HG03064 (cell line): ENCODE measurements around the gene RAPGEF2.
"Not testable (repeated sequence)": the region's sequence is repeated elsewhere in the genome, so short reads cannot be mapped to it uniquely, and the experiment has no call there.

Experiments
- ATAC-seq: cut with Tn5 transposase; IDR thresholded peaks from one replicate; pipeline ENCODE4 v1.9.1; 2021; ENCODE audit warnings: low read depth; ENCODE audit not compliant: unreplicated experiment

RAPGEF2 gene, protein sequence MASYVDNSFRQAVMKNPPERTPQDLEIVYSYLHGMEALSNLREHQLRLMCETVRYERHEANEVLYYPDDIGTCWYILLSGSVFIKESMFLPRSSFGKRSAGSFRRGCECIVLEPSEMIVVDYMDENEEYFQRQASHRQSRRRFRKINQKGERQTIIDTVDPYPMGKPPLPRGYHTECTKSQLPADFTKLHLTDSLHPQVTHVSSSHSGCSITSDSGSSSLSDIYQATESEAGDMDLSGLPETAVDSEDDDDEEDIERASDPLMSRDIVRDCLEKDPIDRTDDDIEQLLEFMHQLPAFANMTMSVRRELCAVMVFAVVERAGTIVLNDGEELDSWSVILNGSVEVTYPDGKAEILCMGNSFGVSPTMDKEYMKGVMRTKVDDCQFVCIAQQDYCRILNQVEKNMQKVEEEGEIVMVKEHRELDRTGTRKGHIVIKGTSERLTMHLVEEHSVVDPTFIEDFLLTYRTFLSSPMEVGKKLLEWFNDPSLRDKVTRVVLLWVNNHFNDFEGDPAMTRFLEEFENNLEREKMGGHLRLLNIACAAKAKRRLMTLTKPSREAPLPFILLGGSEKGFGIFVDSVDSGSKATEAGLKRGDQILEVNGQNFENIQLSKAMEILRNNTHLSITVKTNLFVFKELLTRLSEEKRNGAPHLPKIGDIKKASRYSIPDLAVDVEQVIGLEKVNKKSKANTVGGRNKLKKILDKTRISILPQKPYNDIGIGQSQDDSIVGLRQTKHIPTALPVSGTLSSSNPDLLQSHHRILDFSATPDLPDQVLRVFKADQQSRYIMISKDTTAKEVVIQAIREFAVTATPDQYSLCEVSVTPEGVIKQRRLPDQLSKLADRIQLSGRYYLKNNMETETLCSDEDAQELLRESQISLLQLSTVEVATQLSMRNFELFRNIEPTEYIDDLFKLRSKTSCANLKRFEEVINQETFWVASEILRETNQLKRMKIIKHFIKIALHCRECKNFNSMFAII (N-terminal part only)

DNA sequence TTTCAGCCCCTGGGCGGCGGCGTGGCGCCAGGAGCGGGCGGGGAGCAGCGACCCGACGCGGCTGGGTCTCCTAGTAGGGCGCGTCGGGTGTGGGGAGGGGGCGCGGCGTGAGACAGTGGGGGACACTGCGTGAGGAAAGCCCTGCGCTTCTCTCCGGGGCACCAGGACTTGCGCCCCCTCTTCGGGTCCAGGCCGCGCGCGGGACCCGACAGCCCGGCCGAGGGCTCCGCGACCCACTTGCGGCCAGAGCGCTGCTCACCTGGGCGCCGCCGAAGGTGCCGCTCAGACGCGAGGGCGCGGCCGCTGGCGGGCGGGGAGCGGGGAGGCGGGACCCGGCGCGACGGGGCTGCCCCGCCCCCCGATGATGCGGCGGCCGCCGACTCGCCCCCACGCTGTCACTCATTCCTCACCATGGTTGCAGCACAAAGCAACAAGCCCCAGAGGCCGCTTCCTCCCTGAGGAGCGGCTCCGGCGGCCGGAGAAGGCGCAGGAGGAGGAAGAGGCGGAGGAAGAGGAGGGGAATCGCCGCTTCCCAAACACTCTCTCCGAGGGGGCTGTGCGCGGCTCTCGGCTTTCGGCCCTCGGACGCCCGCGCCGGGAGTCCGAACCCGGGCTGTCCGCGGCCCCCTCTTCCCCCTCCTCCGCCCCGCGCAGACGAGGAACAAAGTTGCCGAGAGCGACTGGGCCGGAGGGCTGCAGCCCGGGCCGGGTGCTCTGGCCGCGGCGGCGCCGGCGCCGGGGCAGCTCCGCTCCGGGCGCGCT lies at the start of gene RAPGEF2:
TSS of gene RAPGEF2 (plus strand) at position 458 of the 762 bp plus-strand sequence. CDS start 1,084 bp downstream, outside the sequence.
- peak; percentile 71 for ATAC-seq

DNA sequence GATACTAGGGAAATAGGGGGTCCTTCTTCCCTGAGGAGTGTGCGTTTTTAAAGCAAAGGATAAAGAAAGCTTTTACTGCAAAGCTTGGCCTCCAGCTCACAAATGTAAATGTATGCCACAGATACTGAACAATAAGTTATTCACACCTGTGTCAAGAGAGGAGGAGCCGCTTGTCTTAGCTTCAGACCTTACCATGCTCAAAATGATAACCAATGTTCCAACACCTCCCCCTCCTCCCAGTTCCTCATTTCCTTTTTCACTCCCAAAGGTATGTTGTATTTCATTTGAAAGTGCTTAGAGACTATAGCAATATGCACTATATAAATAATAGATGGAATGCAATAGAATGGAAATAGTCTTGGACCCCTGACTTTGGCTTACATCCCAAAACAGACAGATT lies 47.0 kb upstream of the RAPGEF2 start:
- ATAC-seq = no peak

DNA sequence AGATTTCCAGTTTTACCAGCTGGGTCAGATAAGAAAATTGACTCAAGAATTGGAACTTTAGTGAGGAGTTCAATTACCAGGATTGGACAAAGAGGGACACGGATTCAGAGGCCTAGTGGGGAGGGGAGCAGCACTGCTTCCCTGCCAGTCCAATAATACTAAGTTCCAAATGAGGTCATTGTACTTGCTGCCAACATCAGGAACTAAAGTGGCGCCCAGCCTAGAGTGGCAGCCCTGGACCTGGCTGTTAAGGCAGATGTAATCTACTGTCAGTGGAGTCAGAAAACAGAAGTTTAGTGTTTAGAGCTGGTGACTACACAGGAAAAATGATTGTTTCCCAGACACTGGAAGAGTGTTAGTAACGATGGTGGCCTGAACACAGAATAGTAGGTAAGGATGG lies 42.7 kb upstream of the RAPGEF2 start:
- ATAC-seq = no peak

GRCh38 chr4:159062381-159062780 lies 40.5 kb upstream of the RAPGEF2 start:
- no peak for ATAC-seq

DNA sequence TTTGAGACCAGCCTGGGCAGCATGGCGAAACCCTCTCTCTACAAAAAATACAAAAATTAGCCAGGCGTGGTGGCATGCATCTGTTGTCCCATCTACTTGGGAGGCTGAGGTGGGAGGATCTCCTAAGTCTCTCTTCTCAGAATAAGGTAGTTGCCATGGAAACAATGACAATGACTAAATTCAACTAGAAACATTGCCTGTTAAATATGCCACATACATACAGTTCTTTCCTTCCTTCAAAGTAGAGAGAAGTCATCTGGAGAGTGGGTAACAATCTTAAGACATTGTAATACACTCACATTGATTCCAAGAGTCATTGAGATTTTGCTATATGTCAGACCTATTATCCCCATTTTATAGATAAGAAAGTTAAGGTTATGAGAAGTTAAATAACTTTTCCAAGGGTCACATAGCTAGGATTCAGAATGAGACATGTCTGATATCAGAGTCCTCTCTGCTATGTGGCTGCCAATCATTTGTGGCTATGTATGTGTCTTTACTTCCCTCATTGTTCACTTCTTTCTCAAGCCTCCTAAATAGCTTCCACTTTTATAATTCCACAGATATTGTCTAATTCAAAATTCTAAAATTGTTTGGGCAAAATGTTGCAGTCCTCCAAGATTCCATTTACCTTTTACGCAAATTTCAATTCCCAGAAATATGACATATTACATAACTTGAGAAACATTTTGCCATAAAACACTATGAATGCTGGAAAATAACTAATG lies 37.2 kb upstream of the RAPGEF2 start:
- no peak for ATAC-seq

GRCh38 chr4:159068139-159068538 lies 34.7 kb upstream of the RAPGEF2 start:
- not testable (repeated sequence) for ATAC-seq

- no peak for ATAC-seq
These were observed 33.0 kb upstream of the RAPGEF2 start for GRCh38 chr4:159069922-159070321.

DNA sequence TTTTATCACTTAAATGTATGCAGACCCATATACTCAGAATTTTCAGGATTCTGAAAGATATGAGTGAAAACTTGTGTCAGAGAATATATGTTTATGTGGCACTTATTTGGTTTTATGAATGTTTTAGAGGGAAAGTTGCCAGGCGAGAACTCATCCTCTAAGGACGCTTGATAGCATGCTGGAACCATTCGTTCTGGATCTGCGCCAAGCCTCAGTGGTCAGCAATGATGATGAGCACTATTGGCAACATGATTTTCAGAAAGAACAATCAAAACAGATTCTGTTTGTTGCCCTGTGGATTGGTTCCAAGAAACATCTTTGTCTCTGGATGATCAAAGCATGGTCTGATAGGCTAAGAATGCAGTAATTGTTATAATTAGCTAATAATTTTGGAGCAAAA lies 32.1 kb upstream of the RAPGEF2 start:
- ATAC-seq = no peak

- ATAC-seq = no peak
These were observed 31.5 kb upstream of the RAPGEF2 start for GRCh38 chr4:159071178-159071968.

GRCh38 chr4:159071969-159072765 lies 30.7 kb upstream of the RAPGEF2 start:
- no peak for ATAC-seq

- no peak for ATAC-seq
These were observed 27.3 kb upstream of the RAPGEF2 start for GRCh38 chr4:159075531-159075932.

GRCh38 chr4:159077018-159077417 lies 25.9 kb upstream of the RAPGEF2 start:
- not testable (repeated sequence) for ATAC-seq

GRCh38 chr4:159077702-159078495 lies 25.0 kb upstream of the RAPGEF2 start:
- ATAC-seq = peak; percentile 88

- ATAC-seq = no peak
These were observed 23.8 kb upstream of the RAPGEF2 start for GRCh38 chr4:159079074-159079473.

GRCh38 chr4:159086606-159087005 lies 16.3 kb upstream of the RAPGEF2 start:
- ATAC-seq = no peak

GRCh38 chr4:159090255-159090654 lies 12.6 kb upstream of the RAPGEF2 start:
- no peak for ATAC-seq

DNA sequence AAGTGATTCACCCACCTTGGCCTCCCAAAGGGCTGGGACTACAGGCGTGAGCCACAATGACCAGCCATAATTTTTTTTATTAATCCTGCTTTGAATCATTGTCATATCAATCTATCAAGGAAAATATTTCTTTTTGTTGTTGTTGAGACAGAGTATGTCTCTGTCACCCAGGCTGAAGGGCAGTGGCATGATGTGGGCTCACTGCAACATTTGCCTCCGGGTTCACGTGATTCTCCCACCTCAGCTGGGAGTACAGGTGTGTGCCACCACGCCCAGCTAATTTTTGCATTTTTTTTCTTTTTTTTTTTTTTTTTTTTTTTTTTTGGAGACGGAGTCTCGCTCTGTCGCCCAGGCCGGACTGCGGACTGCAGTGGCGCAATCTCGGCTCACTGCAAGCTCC lies 8.7 kb upstream of the RAPGEF2 start:
- ATAC-seq = not testable (repeated sequence)

GRCh38 chr4:159096434-159096833 lies 6.4 kb upstream of the RAPGEF2 start:
- no peak for ATAC-seq
